GM19240 (cell line): Measurements from ENCODE around the gene ZNF568.

Experiments used
- DNase-seq: peaks from one replicate; pipeline ENCODE4 v3.0.0; 2011; ENCODE audit warnings: low spot score; ENCODE audit not compliant: insufficient read length

Gene ZNF568

DNA sequence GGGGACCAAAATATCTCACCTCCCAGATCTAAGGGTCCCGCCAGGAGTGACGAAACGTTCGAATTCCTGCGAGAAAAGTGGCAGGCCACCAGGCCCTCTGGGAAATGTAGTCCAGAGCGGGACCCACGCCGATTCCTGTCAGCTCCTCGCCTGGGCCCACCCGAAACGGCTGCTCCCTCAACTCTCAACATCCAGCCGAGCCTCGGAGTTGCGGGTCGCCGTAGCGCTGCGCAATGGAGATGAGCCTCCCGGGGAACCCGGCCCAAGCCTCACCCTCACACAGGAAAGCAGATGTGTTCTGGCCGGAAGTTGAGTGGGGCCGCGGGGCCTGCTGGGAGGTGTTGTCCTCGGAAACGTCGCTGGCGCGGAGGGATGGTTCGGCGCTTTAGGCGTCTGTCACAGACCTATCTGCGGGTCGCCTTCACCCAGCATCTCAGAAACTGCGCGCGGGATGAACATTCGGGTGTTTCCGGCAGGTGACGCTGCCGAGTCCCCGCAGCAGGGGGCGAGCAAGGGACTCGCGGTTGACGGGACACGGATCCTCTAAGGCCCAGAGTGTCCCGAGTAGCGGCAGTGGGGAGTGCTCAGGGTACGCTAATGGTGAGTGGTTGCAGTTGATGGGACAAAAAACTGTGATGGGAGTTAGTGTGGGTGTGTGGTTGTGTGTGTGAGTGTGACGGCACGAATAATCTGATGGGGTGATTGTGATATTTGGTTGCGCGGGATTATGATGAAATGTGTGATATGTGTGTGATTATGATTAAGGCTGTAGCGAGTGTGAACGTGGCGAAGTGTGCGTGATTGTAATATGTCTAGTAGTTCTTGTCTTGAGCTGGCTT is at the start of gene ZNF568, which contains the start of gene ZNF829:
TSS of gene ZNF568 (plus strand) at position 341 of the 839 bp plus-strand sequence. CDS start 6,439 bp downstream, outside the sequence.
TSS of gene ZNF829 (minus strand) at position 300 of the 839 bp plus-strand sequence. CDS start 1,124 bp downstream, outside the sequence.
- DNase-seq, result peak; percentile 45

- no peak for DNase-seq
Measured at GRCh38 chr19:36876993-36877938, 38.9 kb upstream of the ZNF568 start.

GRCh38 chr19:36891768-36892357 is 24.3 kb upstream of the ZNF568 start:
- no peak for DNase-seq

- DNase-seq, result no peak
Measured at GRCh38 chr19:36894849-36895383, 21.2 kb upstream of the ZNF568 start.

DNA sequence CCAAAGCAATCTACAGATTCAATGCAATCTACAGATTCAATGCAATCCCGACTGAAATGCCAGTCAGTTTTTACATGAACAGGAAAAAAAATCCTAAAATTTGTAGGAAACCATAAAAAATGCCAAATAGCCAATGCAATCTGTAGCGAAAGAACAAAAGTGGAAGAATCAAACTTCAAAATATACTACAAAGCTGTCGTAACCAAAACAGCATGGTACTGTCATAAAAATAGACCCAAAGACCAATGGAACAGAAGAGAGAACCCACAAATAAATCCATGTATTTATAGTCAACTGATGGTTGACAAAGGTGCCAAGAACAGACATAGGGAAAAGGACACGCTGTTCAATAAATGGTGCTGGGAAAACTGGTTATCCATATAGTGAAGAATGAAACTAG is 17.7 kb upstream of the ZNF568 start:
- no peak for DNase-seq

GRCh38 chr19:36916991-36917390 is 859 bp downstream of the ZNF568 start:
- no peak for DNase-seq

DNA sequence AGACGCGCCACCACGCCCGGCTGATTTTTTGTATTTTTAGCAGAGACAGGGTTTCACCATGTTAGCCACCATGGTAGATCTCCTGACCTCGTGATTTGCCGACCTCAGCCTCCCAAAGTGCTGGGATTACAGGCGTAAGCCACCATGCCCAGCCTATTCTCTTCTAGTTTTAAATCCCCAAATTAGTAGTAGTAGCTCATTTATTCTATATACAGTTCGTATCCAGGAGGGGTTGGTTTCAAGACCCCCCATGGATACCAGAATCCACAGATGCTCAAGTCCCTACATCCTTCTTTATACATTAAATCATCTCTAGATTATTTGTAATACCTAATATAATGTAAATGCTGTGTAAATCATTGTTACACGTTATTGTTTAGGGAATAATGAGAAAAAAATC is 2.0 kb downstream of the ZNF568 start:
- no peak for DNase-seq

DNA sequence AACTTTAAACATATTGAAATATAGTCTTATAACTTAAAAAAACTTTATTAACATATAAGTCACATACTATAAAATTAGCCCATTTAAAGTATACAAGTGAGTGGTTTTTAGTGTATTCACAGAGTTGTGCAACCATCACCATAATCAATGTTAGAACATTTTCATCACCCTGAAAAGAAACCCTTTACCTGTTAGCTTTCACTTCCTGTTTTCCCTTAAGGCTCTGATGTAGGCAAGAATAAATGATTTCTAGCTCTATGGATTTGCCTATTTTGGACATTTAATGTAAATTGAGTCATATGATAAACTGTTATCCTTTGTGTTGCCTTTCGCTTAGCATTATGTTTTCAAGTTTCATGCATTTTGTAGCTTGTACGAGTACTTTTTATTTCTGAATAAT is 15.6 kb downstream of the ZNF568 start:
- no peak for DNase-seq

- DNase-seq, result no peak
Measured at GRCh38 chr19:36939153-36939552, 23.0 kb downstream of the ZNF568 start.

DNA sequence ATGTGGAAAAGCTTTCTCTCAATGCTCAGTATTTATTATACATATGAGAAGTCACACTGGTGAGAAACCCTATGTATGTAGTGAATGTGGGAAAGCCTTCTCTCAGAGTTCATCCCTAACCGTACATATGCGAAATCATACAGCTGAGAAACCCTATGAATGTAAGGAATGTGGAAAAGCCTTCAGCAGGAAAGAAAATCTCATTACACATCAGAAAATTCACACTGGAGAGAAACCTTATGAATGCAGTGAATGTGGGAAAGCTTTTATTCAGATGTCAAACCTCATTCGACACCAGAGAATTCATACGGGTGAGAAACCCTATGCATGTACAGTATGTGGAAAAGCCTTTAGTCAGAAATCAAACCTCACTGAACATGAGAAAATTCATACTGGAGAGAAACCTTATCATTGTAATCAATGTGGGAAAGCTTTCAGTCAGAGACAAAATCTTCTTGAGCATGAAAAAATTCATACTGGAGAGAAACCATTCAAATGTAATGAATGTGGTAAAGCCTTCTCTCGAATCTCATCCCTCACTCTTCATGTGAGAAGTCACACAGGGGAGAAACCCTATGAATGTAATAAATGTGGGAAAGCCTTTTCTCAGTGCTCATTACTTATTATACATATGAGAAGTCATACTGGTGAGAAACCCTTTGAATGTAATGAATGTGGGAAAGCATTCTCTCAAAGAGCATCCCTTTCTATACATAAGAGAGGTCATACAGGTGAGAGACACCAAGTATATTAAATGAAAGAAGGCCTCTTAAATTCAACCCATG is 34.4 kb downstream of the ZNF568 start:
- DNase-seq, result no peak

DNA sequence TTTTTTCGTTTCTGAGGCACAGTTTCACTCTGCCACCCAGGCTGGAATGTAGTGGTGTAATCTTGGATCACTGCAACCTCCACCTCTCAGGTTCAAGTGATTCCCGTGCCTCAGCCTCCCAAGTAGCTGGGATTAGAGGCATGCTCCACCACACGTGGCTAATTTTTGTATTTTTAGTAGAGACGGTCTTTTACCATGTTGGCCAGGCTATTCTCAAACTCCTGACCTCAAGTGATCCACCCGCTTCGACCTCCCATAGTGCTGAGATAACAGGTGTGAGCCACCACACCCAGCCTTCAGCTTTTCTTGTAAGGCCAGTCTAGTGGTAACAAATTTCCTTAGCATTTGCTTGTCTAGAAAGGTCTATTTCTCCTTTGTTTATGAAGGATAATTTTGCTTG is 46.2 kb downstream of the ZNF568 start:
- DNase-seq, result no peak

GRCh38 chr19:36963280-36963679 is 47.1 kb downstream of the ZNF568 start:
- no peak for DNase-seq

GRCh38 chr19:36972571-36972970 is 56.4 kb downstream of the ZNF568 start:
- no peak for DNase-seq

- peak; percentile 22 for DNase-seq
Measured at GRCh38 chr19:36973021-36973843, 57.1 kb downstream of the ZNF568 start.

DNA sequence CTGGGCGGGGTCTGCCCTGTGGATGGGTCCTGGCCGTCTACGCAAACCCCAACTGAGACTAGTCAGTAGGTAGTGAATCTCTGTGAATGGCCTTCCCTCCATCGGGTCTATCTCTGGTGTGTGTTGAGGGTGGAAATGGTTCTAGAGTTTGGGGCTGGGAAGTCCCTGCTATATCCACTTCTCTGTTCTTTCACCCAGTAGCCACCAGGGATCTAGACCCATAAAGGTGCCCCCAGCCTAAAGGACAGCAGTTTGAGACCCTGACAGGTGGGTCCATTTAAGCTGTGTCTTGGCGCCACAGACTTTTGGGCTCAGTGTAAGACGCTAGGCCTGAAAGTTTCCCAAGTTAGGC is 57.7 kb downstream of the ZNF568 start:
- DNase-seq, result no peak

- no peak for DNase-seq
Measured at GRCh38 chr19:36986131-36986530, 70.0 kb downstream of the ZNF568 start.

GRCh38 chr19:36986601-36987000 is 70.5 kb downstream of the ZNF568 start:
- DNase-seq, result no peak

DNA sequence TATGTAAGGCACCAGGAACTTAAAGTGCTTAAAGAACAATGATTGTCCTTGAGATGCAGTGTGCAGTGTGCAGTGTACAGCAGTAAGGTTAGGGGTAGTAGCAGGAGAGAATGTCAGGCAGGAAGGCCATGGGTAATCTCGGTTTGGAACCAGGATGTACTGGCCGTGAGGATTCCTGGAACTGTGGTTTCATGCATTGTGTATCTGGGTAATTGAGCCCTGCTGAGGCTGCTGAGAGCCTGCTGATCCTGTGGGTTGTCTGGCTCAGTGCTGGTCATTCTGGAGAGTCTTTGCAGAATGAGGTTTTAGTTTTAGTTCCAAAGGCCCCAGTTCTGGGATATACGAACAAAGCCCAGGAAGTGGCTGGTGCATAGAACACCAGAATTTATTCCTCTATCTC is 71.0 kb downstream of the ZNF568 start:
- DNase-seq, result no peak

DNA sequence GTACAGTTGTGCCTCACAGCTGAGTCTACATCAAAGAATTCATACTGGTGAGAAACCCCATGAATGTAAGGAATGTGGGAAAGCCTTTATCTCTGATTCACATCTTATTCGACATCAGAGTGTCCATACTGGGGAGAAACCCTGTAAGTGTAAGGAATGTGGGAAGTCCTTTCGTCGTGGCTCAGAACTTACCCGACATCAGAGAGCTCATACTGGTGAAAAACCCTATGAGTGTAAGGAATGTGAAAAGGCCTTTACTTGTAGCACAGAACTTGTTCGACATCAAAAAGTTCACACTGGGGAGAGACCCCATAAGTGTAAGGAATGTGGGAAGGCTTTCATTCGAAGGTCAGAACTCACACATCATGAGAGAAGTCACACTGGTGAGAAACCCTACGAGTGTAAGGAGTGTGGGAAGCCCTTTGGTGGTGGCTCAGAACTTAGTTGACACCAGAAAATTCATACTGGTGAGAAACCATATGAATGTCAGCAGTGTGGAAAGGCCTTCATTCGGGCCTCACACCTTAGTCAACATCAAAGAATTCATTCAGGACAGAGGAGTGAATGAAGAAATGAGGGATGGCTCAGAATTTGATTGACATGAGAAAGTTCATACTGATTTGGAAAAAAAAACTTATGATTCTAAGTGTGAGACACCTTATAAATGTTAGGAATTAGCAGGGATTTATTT is 81.2 kb downstream of the ZNF568 start:
- DNase-seq, result no peak
